GM23338 (cell line): ENCODE data around the gene KRT74. TPM values are rescaled to one million over a fixed set of nuclear protein-coding genes. Genes with fewer than 3 reads are reported as not detected.

Experiments used
- ATAC-seq: fragments of 200-7000 bp; cut with Tn5 transposase; 3 replicates; pipeline ENCODE4 v1.9.1; 2020
- DNase-seq: peaks from one replicate; pipeline ENCODE4 v3.0.0-alpha.2; 2015; ENCODE audit warnings: low spot score
- H2AFZ ChIP-seq: fragments of 200-600 bp; sonication (generic); 2 replicates; pipeline ENCODE4 v1.8.0; 2016; ENCODE audit warnings: antibody characterized with exemption, mild to moderate bottlenecking, moderate library complexity
- H3F3A ChIP-seq: fragments of 200-600 bp; sonication (generic); replicated peaks from 2 replicates; pipeline ENCODE4 v1.8.0; 2017; ENCODE audit warnings: antibody characterized with exemption, mixed run types, low read depth
- H3K27ac ChIP-seq: fragments of 200-600 bp; sonication (generic); 2 replicates; pipeline ENCODE4 v1.6.1; 2016; ENCODE audit warnings: low read depth
- H3K27me3 ChIP-seq: fragments of 200-600 bp; sonication (generic); 2 replicates; pipeline ENCODE4 v1.8.0; 2016; ENCODE audit warnings: mild to moderate bottlenecking, mixed run types, moderate library complexity; ENCODE audit not compliant: insufficient read depth
- H3K36me3 ChIP-seq: fragments of 200-600 bp; sonication (generic); 2 replicates; pipeline ENCODE4 v1.8.0; 2016; ENCODE audit warnings: mild to moderate bottlenecking; ENCODE audit not compliant: insufficient read depth
- H3K4me1 ChIP-seq: fragments of 200-600 bp; sonication (generic); 2 replicates; pipeline ENCODE4 v1.8.0; 2016; ENCODE audit warnings: mild to moderate bottlenecking, moderate library complexity; ENCODE audit not compliant: insufficient read depth
- H3K4me2 ChIP-seq: fragments of 200-600 bp; sonication (generic); 2 replicates; pipeline ENCODE4 v1.7.1; 2017; ENCODE audit warnings: mixed run types
- H3K4me3 ChIP-seq: fragments of 200-600 bp; sonication (generic); 2 replicates; pipeline ENCODE4 v1.6.1; 2016; ENCODE audit warnings: mixed run types
- H3K79me2 ChIP-seq: fragments of 200-600 bp; sonication (generic); replicated peaks from 2 replicates; pipeline ENCODE4 v1.8.0; 2017; ENCODE audit warnings: mild to moderate bottlenecking; ENCODE audit not compliant: insufficient read depth
- H3K9me2 ChIP-seq: fragments of 200-600 bp; sonication (generic); 2 replicates; pipeline ENCODE4 v1.8.0; 2017; ENCODE audit not compliant: insufficient read depth
- H4K20me1 ChIP-seq: fragments of 200-600 bp; sonication (generic); replicated peaks from 2 replicates; pipeline ENCODE4 v1.8.0; 2017; ENCODE audit warnings: mild to moderate bottlenecking; ENCODE audit not compliant: insufficient read depth
- H3K27ac Mint-ChIP-seq: 2 replicates; pipeline ENCODE4 v1.8.0; 2020; ENCODE audit warnings: inconsistent platforms, mild to moderate bottlenecking, moderate library complexity, mixed read lengths
- H3K27me3 Mint-ChIP-seq: 3 replicates; pipeline ENCODE4 v1.8.0; 2022; ENCODE audit warnings: low read depth, mild to moderate bottlenecking, moderate library complexity, mixed read lengths, inconsistent platforms; ENCODE audit not compliant: insufficient read depth, poor library complexity
- H3K36me3 Mint-ChIP-seq: 3 replicates; pipeline ENCODE4 v1.8.0; 2021; ENCODE audit warnings: low read depth, mild to moderate bottlenecking, inconsistent platforms, moderate library complexity, mixed read lengths
- H3K4me1 Mint-ChIP-seq: 3 replicates; pipeline ENCODE4 v1.8.0; 2020; ENCODE audit warnings: mild to moderate bottlenecking, inconsistent platforms, mixed read lengths
- H3K4me3 Mint-ChIP-seq: 3 replicates; pipeline ENCODE4 v1.8.0; 2021; ENCODE audit warnings: moderate library complexity, mild to moderate bottlenecking, inconsistent platforms, mixed read lengths
- H3K9me3 Mint-ChIP-seq: 3 replicates; pipeline ENCODE4 v1.8.0; 2020; ENCODE audit warnings: moderate library complexity, mild to moderate bottlenecking, inconsistent platforms, mixed read lengths
- CREB1 ChIP-seq: fragments of 250-450 bp; sonication (Bioruptor Pico); IDR thresholded peaks from 2 replicates; pipeline ENCODE4 v1.5.0; 2020; ENCODE audit warnings: low read depth, mild to moderate bottlenecking, moderate library complexity
- EZH2 ChIP-seq: fragments of 200-600 bp; sonication (generic); IDR thresholded peaks from one replicate; pipeline ENCODE4 v1.8.0; 2017; ENCODE audit warnings: antibody characterized with exemption, mild to moderate bottlenecking, low read depth; ENCODE audit not compliant: unreplicated experiment
- JUNB ChIP-seq: IDR thresholded peaks from one replicate; pipeline ENCODE4 v1.6.1; 2016; ENCODE audit warnings: antibody characterized with exemption; ENCODE audit not compliant: unreplicated experiment
- NANOG ChIP-seq: IDR thresholded peaks from 2 replicates; pipeline ENCODE4 v1.6.1; 2016; ENCODE audit warnings: antibody characterized with exemption, borderline replicate concordance
- POLR2AphosphoS5 ChIP-seq: IDR thresholded peaks from 2 replicates; pipeline ENCODE4 v1.6.1; 2016; ENCODE audit warnings: antibody characterized with exemption, low read depth
- ZNF114 ChIP-seq: fragments of 250-450 bp; sonication (Bioruptor Pico); IDR thresholded peaks from 2 replicates; pipeline ENCODE4 v1.5.0; 2020; ENCODE audit warnings: mild to moderate bottlenecking, moderate library complexity
- polyA plus RNA-seq: library from polyadenylated mRNA; unstranded; fragments of >200 nt; fragmentation: Nextera tagmentation; extraction: Ambion mirVana; gene quantifications from 2 replicates; pipeline ENCODE4 v1.2.1, GENCODE V29; 2016
- total RNA-seq: library from RNA; depleted of rRNA; stranded (reverse); fragments of >200 nt; shearing (Covaris generic); gene quantifications from 2 replicates; pipeline ENCODE4 v1.2.3, GENCODE V29; 2014
- TF ChIP-seq, protein P1 (sequence below): IDR thresholded peaks from 2 replicates; pipeline ENCODE4 v1.6.1; 2016; ENCODE audit warnings: antibody characterized with exemption
- TF ChIP-seq, protein P2 (sequence below): IDR thresholded peaks from one replicate; pipeline ENCODE4 v1.6.1; 2018; ENCODE audit warnings: antibody characterized with exemption; ENCODE audit not compliant: unreplicated experiment
- TF ChIP-seq, protein P3 (sequence below): fragments of 250-450 bp; sonication (Bioruptor Pico); IDR thresholded peaks from 2 replicates; pipeline ENCODE4 v1.5.0; 2020; ENCODE audit warnings: mild to moderate bottlenecking, moderate library complexity

Gene KRT74
- total and polyA plus RNA-seq, 2 experiments from 2014 or later = not detected

DNA sequence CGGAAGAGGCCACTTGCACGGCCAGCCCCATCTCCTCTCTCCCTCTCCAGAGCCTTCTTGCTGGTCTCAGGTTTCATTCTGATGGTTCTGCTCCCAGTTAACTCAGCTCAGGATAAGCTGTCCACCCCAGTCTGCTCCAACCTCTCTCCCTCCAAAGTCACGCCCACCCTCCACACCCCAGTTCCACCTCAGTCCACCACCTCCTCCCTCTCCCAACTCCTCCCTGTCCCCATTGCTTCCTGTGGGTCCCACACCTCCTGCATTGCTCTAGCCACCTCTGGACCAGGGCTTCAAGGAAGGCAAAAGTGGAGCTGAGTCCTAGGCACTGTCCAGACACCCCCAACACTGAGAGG, 33.8 kb downstream of the KRT74 start (continued):
- TF ChIP-seq, protein P1, sequence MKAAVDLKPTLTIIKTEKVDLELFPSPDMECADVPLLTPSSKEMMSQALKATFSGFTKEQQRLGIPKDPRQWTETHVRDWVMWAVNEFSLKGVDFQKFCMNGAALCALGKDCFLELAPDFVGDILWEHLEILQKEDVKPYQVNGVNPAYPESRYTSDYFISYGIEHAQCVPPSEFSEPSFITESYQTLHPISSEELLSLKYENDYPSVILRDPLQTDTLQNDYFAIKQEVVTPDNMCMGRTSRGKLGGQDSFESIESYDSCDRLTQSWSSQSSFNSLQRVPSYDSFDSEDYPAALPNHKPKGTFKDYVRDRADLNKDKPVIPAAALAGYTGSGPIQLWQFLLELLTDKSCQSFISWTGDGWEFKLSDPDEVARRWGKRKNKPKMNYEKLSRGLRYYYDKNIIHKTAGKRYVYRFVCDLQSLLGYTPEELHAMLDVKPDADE = no peak
- TF ChIP-seq CREB1 (CRISPR knock-in tag) (no peak), EZH2 (no peak), ZNF114 (CRISPR knock-in tag) (no peak)

DNA sequence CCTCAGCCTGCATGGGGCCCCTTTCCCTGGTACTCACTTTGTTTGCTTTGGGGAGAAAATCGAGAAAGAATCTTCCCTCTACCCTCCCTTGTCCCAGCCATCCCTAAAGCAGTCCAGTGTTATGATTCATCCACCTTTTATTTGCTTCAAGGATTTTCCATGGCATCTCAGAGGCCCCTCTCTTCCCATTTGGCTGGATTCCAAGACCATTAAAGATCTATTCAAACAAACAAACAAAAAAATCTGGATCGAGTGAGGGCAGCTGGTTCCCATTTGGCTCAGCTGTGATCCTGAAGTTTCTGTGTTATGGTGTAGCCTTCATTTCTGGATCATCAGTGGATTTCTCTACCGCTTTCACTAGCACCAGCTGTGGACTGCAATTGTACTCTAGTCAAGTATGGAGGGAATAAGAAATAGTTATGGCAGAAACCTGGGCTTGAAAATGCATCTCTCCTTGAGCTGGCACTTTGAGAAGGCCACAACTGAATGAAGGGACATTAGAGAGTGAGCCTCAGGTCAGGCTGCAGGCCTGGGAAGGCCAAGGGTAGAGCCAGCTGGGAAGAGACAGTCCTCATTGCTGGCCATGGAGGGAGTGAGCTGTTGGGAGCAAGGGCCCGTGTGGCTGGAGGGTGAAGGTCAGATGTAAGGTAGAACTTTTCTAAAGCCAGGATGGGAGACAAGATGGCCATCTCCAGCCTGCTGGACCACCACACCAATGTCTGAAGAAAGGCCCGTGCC, 34.4 kb downstream of the KRT74 start:
- TF ChIP-seq POLR2AphosphoS5 = no peak
- H3K9me3 Mint-ChIP-seq = no peaks in the 10 kb centered on the region
- H3K4me3 Mint-ChIP-seq = no peak overlapping the region
- no peaks in the 10 kb centered on the region for H3K36me3 ChIP-seq
- no peak overlapping the region for H3K4me2 ChIP-seq
- peaks cover 16% of the 10 kb centered on the region for H3K27me3 Mint-ChIP-seq
- H3K4me1 ChIP-seq = no peaks in the 10 kb centered on the region
- no peak for DNase-seq
- no peaks in the 10 kb centered on the region for H3K9me2 ChIP-seq
- H3K36me3 Mint-ChIP-seq = no peaks in the 10 kb centered on the region
- H3K4me3 ChIP-seq = no peak overlapping the region
- no peaks in the 10 kb centered on the region for H3K4me1 Mint-ChIP-seq
- H2AFZ ChIP-seq = no peak overlapping the region
- no peaks in the 10 kb centered on the region for H3F3A ChIP-seq
- ATAC-seq = no peak
- H3K79me2 ChIP-seq = no peaks in the 10 kb centered on the region
- H4K20me1 ChIP-seq = no peaks in the 10 kb centered on the region
- H3K27ac Mint-ChIP-seq = no peak overlapping the region
- H3K27ac ChIP-seq = no peak overlapping the region
- no peaks in the 10 kb centered on the region for H3K27me3 ChIP-seq

DNA sequence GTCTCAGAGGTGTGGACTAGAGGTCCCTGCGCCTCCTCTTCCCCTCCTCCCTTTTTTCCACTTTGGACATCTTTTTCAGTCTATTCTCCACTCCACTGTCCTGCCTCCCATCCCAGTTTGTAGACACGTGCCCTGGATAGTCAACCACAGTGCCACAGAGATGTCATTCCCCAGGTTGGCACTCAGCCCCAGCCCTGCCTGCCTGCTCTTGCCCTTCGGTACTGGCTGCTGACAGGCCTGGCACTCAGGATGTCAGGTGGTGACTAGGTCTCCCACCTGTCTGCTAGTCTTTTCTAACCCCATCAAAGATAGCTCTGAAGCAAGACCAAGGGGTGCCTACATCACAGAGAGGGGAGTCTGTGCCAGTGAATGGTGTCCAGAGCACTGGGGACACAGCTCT, 36.5 kb downstream of the KRT74 start:
- H3K4me1 Mint-ChIP-seq = no peaks in the 10 kb centered on the region
- Histone ChIP-seq H3K4me3 (no peak overlapping the region), H3K79me2 (no peaks in the 10 kb centered on the region), H4K20me1 (no peaks in the 10 kb centered on the region), H3K27me3 (no peaks in the 10 kb centered on the region), H3K4me2 (no peak overlapping the region), H3K36me3 (no peaks in the 10 kb centered on the region), H3K9me2 (no peaks in the 10 kb centered on the region), H2AFZ (no peak overlapping the region), H3K27ac (no peak overlapping the region), H3F3A (no peaks in the 10 kb centered on the region), H3K4me1 (no peaks in the 10 kb centered on the region)
- no peak for DNase-seq
- H3K4me3 Mint-ChIP-seq = no peak overlapping the region
- H3K36me3 Mint-ChIP-seq = no peaks in the 10 kb centered on the region
- H3K27ac Mint-ChIP-seq = no peak overlapping the region
- no peak for ATAC-seq
- peaks cover 13% of the 10 kb centered on the region for H3K27me3 Mint-ChIP-seq
- H3K9me3 Mint-ChIP-seq = no peaks in the 10 kb centered on the region
- no peak for TF ChIP-seq POLR2AphosphoS5
- TF ChIP-seq, protein P2, sequence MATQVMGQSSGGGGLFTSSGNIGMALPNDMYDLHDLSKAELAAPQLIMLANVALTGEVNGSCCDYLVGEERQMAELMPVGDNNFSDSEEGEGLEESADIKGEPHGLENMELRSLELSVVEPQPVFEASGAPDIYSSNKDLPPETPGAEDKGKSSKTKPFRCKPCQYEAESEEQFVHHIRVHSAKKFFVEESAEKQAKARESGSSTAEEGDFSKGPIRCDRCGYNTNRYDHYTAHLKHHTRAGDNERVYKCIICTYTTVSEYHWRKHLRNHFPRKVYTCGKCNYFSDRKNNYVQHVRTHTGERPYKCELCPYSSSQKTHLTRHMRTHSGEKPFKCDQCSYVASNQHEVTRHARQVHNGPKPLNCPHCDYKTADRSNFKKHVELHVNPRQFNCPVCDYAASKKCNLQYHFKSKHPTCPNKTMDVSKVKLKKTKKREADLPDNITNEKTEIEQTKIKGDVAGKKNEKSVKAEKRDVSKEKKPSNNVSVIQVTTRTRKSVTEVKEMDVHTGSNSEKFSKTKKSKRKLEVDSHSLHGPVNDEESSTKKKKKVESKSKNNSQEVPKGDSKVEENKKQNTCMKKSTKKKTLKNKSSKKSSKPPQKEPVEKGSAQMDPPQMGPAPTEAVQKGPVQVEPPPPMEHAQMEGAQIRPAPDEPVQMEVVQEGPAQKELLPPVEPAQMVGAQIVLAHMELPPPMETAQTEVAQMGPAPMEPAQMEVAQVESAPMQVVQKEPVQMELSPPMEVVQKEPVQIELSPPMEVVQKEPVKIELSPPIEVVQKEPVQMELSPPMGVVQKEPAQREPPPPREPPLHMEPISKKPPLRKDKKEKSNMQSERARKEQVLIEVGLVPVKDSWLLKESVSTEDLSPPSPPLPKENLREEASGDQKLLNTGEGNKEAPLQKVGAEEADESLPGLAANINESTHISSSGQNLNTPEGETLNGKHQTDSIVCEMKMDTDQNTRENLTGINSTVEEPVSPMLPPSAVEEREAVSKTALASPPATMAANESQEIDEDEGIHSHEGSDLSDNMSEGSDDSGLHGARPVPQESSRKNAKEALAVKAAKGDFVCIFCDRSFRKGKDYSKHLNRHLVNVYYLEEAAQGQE = no peak
- TF ChIP-seq, protein P3, sequence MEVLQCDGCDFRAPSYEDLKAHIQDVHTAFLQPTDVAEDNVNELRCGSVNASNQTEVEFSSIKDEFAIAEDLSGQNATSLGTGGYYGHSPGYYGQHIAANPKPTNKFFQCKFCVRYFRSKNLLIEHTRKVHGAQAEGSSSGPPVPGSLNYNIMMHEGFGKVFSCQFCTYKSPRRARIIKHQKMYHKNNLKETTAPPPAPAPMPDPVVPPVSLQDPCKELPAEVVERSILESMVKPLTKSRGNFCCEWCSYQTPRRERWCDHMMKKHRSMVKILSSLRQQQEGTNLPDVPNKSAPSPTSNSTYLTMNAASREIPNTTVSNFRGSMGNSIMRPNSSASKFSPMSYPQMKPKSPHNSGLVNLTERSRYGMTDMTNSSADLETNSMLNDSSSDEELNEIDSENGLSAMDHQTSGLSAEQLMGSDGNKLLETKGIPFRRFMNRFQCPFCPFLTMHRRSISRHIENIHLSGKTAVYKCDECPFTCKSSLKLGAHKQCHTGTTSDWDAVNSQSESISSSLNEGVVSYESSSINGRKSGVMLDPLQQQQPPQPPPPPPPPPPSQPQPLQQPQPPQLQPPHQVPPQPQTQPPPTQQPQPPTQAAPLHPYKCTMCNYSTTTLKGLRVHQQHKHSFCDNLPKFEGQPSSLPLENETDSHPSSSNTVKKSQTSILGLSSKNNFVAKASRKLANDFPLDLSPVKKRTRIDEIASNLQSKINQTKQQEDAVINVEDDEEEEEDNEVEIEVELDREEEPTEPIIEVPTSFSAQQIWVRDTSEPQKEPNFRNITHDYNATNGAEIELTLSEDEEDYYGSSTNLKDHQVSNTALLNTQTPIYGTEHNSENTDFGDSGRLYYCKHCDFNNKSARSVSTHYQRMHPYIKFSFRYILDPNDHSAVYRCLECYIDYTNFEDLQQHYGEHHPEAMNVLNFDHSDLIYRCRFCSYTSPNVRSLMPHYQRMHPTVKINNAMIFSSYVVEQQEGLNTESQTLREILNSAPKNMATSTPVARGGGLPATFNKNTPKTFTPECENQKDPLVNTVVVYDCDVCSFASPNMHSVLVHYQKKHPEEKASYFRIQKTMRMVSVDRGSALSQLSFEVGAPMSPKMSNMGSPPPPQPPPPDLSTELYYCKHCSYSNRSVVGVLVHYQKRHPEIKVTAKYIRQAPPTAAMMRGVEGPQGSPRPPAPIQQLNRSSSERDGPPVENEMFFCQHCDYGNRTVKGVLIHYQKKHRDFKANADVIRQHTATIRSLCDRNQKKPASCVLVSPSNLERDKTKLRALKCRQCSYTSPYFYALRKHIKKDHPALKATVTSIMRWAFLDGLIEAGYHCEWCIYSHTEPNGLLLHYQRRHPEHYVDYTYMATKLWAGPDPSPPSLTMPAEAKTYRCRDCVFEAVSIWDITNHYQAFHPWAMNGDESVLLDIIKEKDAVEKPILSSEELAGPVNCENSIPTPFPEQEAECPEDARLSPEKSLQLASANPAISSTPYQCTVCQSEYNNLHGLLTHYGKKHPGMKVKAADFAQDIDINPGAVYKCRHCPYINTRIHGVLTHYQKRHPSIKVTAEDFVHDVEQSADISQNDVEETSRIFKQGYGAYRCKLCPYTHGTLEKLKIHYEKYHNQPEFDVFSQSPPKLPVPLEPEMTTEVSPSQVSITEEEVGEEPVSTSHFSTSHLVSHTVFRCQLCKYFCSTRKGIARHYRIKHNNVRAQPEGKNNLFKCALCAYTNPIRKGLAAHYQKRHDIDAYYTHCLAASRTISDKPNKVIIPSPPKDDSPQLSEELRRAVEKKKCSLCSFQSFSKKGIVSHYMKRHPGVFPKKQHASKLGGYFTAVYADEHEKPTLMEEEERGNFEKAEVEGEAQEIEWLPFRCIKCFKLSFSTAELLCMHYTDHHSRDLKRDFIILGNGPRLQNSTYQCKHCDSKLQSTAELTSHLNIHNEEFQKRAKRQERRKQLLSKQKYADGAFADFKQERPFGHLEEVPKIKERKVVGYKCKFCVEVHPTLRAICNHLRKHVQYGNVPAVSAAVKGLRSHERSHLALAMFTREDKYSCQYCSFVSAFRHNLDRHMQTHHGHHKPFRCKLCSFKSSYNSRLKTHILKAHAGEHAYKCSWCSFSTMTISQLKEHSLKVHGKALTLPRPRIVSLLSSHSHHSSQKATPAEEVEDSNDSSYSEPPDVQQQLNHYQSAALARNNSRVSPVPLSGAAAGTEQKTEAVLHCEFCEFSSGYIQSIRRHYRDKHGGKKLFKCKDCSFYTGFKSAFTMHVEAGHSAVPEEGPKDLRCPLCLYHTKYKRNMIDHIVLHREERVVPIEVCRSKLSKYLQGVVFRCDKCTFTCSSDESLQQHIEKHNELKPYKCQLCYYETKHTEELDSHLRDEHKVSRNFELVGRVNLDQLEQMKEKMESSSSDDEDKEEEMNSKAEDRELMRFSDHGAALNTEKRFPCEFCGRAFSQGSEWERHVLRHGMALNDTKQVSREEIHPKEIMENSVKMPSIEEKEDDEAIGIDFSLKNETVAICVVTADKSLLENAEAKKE = no peak
- no peak for TF ChIP-seq CREB1 (CRISPR knock-in tag)
- TF ChIP-seq JUNB = no peak
- no peak for TF ChIP-seq ZNF114 (CRISPR knock-in tag)
- no peak for TF ChIP-seq NANOG
